Stimulated activated CD4-positive, alpha-beta T cell treated with anti-CD3 and anti-CD28 coated beads, Interleukin-1b, Interleukin-23, amount 100 ng/mL, for 48 hours (primary cell): Measurements from ENCODE around the gene ESM1.

Experiments used
- DNase-seq: peaks from one replicate; pipeline ENCODE4 v3.0.0-alpha.2; 2020

Gene ESM1

DNA sequence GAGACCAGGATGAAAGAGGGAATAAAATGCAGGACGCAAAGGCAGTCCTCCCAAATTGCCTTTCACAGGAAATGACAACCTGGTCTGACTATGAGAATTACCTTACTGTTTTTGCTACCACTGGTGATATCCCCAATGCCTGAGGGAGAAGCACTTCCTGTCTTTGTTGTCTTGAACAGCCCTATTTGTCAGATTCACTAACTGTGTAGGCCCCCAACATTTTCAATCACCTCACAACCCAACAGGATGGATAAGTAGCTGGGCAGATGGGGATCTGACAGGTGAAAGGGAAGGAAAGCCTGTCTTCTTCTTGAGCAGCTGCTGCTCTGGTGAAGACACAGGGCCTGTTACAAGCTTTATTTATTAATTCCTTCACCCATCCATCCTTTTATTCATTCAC lies 9.7 kb downstream of the ESM1 start:
- DNase-seq, result no peak

DNA sequence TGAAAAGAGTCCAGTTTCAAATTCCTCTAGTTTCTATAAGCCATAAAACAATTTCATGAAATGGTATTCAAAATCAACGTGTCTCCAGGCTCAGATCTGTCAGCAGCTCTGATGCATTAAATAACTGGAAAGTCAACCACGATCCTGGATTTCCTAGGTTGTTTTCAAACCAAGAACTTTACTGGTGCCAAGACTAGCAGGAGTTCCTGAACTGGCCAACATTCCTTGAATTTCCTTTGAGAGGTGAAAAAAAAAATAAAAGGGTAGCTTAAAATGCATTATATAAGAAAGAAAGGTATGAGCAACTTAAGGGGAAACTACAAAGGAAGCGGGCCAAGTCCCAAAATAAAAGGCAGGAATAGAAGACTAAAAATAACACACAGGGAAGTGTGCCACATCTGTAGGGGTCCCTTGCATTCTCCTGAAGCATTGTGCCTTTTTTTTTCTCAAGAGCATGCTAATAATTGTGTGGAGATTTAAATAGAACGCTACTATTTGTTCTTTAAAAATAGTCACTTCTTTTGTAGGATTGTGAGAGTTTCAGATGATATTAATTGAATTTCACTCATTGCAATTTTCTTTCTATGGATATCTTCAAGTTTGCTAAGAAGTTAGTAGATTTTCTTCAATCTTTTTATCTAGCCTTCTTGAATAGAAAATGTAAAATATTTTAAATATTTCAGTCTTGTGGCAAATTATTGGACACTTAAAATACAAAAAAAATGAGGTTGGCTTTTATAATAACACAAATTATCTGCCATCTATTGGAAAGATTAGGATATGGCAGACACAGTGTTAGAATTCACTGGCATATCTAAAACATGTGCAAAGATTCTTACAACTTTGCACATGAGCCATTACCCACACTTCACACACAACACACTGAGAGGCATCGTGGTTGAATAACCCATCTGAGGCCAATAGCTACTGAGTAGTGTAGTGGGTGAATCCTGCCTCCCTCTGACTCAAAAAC lies 15.3 kb downstream of the ESM1 start:
- DNase-seq, result no peak

DNA sequence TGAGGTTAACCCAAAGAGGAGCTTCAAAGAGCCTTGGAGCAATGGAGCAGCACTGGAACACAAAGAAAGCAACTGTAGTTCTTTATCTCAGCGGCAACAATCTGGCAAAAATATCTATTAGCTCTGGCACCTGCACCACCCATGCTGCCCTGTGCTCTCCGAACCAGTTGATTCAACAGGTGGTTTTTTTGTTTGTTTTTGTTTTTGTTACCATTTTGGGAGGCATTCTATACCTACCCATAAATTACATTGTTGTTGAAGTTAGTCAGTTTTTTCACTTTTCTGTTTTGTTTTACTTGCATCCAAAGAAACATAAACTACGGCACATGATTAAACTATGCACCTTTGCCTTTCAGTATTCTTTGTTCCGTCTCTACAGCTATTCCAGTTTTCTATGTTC lies 16.2 kb downstream of the ESM1 start:
- no peak for DNase-seq

DNA sequence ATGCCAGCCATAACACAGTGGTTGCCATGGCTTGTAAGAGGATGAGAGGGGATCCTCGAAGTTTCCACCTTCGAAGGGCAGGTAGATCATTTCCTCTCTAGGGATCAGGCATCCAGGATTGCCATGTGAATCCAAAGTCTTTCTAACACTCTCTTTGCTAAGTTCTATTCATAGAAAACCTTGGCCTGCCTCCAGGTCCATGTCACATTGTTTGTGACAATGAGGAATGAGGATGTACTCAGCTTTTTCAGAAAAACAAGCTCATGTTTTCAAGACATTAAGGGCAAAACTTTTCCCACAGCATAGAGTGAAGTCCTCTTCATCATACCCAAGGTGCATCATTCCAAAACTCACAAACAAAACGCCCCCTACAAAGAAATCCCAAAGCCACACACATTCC lies 19.6 kb downstream of the ESM1 start:
- no peak for DNase-seq

DNA sequence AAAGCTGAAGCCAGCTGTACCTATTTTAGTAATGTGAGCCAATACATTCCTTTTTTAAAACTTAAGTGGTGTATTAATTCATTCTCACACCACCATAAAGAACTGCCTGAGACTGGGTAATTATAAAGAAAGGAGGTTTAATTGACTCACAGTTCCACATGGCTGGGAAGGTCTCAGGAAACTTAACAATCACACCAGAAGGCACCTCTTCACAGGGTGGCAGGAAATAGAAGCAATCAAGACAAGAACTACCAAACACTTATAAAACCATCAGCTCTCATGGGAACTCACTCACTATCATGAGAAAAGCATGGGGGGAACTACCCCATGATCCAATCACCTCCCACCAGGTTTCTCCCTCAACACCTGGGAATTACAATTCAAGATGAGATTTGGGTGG lies 21.0 kb downstream of the ESM1 start:
- no peak for DNase-seq

DNA sequence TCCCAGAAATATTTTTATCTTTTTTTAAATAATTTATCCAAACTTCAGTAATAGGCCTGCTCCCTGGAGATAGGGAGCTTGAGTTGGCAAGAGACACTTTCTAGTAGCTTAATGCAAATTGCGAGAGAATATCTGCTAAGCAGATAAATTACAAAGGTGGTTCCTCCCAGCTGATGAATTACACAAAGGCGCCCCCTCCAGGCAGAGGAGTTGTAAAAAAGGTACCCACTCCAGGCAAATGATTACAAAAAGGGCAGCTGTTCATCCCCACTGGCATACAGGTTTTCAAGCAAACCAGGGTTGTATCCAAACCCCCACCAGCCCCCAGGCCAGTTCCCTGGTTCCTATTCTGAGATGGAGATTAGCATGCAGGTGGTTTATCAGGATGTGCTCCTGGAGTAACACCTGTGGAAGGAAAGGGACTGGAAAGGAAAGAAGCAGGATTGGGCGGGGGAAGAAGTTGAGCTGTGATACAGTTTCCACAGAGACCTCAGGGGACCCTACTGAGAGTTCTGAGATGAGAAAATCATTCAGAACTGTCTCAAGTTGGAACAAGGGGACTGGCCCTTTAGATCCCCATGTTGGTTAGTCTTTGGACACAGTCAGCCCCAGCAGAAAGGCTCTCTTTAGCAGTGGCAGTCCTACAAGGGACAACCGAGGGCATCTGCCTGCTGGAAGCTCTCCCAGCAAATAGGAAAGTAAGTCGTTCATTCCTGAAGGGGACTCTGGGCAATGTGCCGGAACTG lies 25.5 kb downstream of the ESM1 start:
- peak; percentile 18 for DNase-seq

DNA sequence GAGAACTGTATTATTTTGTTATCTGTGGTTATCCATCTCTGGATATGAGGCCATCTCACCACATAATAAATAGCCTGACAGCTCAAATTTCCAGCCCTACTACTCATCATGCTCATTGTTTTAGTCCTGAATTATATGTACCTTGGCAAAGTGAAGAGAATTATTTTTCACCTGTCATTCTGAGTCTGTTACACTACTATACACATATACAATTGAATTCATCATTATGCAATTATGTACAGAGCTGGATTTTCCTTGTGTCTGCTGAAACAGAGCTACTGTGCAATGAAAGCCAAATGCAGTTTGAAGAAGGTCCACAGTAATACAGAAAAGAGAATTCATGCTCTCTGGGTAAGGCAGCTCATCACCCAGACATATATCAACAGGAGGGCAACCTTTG lies 28.5 kb downstream of the ESM1 start:
- DNase-seq, result no peak

DNA sequence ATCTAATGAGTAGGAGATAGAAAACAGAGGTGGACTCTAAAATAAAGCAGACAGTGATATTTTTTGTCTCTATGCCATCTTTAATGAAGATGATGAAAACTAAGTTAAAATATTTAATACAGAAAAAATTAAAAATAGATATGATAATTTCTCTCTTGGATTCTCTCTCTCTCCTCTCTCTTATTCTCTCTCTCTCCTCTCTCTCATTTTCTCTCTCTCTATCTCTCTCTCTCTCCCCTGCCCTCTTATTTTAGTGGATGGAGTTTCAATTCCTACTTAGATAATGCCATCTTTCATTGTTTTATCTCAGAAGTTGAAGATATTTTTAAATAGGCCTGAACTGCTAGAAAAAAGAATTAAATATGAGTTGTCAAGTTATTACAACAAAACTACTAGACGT lies 38.2 kb downstream of the ESM1 start:
- no peak for DNase-seq

DNA sequence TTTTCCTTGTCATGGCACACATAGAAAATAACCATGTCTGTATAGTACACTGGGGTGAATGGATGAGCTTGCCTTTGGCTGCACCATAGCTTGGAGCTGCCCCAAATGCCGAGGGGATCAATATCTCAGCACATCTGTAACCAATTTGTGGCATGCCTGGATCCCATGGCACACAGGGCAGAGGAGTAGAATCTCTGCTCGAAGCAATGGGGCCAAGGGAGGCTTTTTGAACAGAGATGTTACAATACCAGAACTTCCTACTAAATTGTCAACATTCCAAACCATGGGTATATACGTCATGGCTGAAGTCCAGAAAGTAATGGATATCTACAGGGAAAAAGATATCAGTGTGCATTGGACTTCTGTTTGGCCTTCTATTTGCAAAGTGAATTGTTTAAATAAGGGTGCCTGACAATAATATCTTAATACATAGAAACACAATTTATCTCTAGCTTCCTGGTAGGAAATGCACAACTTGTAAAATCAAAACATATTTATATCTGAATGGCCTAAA lies 39.0 kb downstream of the ESM1 start:
- DNase-seq, result no peak

DNA sequence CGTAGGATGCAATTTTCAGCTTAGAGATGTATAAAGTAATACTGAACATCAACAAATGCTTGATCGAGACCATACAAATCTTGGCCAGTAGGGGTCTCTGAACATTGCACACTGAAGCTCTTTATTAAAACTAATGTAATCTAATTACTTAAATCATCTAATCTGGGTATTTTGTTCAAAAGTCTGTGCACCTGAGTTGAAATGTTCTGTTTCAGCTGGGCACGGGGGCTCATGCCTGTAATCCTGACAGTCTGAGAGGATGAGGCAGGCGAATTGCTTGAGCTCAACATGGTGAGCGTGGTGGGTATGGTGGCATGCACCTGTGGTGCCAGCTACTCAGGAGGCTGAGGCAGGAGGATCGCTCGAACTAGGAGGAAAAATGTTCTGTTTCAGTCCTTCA lies 41.0 kb downstream of the ESM1 start:
- no peak for DNase-seq

DNA sequence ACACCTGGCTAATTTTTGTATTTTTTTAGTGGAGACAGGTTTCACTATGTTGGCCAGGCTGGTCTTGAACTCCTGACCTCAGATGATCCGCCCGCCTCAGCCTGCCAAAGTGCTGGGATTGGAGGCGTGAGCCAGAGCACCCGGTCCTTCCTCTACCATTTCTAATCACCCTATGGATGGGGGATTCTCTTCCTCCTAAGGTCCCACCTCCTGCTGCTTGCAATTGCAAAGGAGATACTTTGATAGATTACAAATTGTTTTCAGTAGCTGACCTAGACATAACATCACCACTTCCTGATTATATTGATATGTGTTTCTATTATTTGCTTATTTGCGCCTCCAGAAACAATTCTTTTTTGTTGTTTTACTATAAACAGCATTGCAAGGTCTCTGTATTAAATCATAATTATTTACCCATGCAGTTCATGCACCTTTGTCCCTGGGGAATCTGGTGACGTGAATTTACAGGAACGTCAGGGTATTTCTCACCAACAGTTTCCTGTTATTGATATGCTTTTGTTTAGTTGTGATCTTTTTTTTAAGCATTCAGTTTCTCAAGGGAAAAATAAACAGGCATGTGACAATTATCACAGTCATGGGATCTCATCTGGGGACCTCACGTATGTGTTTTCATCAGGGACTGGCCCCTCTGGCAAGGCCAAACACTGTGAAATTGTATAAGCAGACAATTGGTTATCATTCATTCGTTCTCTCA lies 43.2 kb downstream of the ESM1 start:
- no peak for DNase-seq

DNA sequence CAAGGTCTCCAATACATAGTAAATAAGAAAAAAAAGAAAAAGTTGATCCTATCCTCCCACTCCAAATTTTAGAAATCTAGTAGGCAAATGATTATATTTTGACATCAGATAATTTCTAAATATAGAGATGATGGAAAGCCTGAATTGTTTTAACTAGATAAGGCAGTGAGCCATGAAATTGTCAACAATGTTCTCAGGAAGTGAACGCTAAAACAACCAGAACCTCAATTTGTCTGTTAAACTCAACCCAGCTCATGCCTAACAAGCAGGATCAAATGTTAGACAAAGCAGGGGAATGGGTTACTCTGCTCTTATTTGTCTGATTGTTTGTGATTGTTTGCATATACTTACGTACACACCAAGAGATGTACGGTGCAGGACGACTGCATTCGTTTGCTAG lies 49.2 kb downstream of the ESM1 start:
- no peak for DNase-seq

DNA sequence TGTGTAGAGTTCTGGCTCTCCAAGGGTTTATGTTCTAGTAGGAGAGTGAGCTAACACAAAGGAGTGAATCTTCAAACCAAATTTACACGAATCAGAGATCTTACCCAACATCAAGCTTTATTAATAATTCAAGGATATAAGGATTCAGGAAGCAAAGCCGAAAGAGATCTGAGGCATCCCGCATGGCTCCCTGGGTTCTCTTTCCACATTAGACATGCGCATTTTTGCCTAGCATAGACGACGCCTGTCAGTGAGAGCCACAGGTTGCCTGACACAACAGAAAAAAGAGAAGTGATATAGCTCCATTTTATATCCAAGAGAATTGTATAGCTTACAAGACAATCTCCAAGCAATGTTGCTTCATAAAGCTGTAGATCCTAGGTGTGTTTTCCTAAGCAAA lies 52.6 kb downstream of the ESM1 start:
- DNase-seq, result no peak

DNA sequence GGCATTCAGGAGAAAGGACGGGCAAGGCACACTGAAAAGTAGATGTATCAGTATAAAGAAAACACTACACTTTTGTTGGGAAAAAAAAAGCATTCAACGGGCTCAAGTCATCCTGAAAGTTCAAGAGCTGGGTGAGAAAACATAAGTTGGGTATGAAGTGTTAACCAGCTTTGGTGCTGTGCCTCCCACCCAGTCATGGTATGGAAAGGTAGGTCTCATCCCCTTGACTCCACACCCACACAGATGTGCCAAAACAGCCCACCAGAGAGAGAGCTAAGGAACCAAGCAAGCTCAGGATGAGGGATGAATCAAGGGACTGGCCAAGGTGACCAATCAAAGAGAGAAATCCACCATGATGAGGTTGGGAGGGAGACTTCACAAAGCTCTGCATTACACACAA lies 54.7 kb downstream of the ESM1 start:
- DNase-seq, result peak; percentile 36
